DMS153 treated with DMSO at 0.1 percent for 48 hours (cell line): ENCODE measurements around the gene HGFAC.

Source experiments
- DNase-seq: peaks from one replicate; lab custom pipeline; 2025; ENCODE audit not compliant: unreplicated experiment; lab: John Stamatoyannopoulos, UW

Gene HGFAC

DNA sequence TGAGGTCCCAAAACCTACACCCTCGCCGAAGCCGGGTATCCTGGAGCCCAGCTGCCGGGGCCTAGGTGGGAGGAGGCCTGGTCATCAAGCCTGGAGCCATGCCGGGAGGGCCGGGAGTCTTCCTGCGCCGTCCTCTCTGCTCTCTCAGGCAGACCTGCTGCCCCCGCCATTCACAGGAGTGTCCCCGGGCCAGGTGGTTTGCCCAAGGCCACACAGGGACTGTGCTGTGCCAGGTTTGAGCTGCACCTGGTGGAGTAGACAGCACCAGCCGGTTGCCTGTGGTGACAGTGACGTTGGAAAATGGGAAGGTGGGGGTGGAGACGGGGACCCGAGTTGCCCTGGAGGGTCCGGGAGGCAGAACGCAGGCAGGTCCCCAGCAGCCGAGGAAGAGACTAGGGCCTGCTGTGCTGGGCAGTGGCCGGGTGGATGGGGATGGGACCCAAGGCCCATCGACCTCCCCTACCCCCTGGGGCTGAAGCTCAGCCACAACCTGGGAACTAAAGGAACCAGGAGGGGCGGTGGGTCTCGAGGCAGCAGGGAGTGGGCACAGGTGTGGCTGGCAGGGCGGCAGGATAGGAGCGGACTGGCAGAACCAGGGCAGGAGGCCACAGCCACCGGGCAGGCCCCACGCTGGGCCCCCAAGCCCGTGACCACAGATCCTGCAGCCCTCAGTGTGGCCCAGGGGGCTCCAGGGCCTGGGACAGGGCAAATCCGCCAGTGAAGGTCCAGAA is 30.8 kb downstream of the HGFAC start:
- DNase-seq, result no peak

DNA sequence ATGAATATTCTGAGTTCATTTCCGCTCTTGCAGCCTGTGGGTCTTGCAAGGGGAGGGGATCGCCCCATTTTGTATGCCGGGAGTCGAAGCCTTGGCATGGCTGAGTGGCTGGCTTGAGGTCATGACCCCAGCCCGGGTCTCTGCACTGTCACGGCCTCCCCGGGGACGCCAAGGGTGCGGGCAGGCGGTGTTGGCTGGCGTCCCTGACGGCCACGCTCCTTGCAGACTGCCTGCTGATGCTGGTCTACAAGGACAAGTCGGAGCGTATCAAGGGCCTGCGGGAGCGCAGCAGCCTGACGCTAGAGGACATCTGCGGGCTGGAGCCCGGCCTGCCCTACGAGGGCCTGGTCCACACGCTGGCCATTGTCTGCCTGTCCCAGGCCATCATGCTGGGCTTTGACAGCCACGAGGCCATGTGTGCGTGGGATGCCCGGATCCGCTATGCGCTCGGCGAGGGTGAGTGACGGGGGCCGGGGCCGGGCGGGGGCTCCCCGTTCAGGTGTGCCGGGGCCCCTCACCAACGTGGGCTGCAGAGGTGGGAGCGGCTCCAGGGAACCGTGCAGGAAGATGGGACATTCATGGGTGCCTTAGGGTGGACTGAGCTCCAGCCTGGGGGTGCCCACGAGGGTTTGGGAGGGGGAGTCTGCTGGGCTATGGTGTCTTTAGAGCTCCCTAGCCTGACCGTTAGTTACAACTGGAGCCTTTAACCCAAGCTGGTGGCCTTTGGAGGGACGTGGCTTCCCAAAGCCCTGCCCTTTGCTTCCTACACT is 31.6 kb downstream of the HGFAC start:
- DNase-seq, result no peak

DNA sequence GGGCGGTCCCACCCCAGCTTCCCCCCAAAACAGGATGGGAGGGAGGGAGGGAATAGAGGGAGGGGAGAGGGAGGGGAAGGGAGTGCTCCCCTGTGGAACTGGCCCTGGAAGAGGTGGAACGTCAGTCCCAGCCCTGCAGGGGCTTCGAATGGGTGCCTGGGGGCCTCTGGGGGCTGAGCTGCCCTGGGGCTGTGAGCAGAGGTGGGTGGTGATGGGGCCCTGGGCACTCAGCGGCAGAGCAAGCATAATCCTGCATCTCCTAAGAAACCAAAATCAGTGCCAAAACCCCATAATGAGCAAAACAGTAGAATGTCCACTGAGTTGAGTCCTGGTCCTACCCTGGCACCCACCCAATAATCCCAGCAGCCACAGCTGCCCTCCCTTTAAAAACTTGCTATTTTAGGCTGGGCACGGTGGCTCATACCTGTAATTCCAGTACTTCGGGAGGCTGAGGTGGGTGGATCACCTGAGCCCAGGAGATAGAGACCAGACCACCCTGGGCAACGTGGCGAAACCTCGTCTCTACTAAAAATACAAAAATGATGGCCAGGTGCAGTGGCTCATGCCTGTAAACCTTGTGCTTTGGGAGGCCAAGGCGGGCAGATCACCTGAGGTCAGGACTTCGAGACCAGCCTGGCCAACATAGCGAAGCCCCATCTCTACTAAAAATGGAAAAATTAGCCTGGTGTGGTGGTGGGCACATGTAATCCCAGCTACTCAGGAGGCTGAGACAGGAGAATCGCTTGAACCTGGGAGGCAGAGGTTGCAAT is 32.4 kb downstream of the HGFAC start:
- no peak for DNase-seq

DNA sequence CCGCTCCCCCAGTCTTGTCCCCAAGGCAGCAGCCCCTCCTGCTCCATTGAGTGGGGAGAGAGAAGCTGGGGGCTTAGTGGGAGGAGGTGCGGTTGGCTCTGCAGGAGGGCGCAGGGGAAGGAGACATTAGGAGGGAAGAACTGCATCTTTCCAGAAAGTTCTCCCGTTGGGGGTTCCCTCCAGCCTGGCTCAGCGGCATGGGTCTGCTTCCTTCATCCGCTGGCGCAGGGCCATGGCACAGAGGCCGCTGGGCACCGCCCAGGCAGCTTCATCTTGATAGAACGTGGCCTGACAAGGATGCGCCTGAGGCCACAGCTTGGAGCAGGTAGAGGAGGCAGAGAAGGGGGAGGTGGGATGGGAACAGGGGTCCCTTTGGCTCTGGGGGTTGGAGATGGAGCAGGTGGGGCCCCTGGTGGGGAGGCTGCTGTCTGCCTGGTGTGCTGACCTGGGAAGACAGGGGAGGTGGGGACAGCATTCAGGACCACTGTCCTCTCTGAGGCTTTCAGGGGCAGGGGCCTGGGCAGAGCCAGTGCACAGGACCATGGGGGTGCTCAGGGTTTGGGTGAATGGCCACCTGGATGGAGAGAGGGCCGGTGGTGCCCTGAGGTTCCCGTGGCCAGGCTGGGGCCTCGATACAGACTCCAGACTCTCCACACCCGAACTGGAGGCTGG is 33.4 kb downstream of the HGFAC start:
- DNase-seq, result no peak

DNA sequence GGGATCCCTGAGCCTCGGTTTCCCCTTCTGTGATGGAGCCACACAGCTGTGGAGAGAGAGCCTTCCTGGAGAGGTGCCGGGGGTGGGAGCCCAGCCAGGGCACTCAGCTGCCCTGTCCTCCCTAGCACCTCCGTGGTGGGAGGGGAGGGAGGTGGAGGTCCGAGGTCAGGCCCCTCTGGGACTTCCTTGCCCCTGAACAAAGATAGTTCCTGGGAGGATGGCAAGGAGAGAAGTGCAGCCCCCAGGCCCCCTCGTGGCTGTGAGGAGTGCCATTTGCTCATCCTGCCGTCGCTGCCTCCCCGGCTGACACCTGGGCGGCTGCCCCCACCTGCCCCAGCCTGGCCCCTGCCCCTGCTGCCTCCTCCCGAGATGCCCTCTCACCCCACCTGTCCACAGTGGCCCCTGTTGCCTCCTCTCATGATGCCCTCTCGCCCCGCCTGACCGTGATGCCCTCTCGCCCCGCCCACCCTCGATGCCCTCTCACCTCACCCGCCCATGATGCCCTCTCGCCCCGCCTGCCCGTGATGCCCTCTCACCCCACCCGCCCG is 34.0 kb downstream of the HGFAC start:
- DNase-seq, result no peak

DNA sequence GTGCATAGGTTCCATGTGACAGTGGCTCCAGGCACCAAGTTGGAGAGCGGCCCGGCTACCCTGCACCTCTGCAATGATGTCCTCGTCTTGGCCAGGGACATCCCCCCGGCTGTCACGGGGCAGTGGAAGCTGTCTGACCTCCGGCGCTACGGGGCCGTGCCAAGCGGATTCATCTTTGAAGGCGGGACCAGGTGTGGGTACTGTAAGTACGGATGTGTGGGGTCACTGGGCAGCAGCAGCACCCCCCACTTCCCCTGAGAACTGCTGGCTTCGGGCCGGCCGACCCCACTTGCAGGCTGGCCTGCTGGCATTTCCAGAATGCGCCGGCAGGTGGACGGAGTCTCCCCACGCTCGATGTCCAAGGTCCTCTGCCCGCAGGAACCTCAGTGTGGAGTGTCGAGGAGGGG is 34.6 kb downstream of the HGFAC start:
- no peak for DNase-seq

DNA sequence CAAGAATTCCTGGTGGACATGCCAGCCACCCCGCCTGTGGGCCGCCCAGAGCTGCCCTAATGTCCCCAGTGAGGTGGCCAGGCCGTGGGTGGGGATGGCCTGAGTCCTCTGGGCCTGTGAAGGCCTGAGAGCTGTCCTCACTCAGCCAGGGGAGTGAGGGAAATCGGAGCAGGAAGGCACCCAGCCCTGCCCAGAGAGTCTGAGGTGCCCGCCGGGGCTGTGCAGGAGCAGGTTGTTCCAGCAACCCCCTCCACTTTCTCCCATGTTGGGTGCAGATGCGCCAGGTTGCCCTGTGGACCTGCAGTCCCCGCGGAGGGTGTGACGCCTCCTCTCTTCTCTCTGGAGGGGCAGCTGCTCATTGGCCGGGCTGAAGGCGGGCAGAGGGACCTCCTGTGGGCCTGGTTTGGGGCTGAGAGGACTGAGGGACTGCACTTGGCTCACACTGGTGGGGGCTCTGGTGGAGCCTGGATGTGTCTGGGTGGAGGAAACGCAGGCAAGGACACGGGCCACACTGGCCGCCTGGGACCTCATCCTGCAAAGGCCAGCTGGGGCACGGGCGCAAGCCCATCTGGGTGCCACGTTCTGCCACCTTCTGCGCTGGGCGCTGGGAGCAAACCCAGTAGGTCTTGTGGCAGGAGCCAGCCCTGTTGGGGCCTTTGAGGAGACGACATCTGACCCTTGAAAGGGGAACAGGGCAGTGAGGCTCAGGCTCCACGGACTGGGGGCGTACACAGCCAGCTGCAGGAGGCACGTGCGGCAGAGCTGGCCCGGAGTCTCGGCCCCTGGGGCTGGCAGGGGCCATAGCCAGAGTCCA is 35.4 kb downstream of the HGFAC start:
- DNase-seq, result no peak

DNA sequence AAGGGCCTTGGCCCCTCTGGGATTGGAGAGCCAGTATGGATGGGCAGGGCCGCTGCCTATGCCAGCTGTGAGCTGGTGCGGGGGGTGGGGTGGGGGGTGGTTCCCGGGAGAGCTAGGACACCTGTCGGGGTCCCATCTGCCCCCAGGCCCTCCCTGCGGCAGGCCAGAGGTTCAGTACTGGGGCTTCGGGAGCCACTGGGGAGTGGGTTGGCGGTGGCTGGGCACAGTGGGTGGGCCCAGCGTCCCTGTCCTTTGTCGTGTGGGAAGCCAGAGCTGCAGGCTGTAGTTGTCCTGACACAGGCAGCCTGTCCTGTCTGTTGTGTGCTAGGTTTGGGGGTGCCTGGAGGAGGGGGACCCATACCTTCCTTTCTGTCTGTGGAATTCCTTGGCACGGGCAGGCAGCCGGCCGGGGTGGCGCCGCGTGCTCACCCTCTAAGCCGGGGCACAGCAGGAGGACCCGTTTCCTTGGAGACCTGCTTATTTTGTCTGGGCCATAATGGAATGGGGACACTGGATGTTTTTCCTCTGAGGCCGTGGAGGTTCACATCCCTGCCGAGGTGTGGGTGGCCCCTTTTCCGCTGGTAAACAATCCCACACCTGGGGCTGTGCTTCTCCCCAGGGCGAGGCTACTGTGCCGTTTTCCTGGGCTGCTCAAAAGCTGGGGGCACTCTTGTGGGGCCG is 36.1 kb downstream of the HGFAC start:
- no peak for DNase-seq

DNA sequence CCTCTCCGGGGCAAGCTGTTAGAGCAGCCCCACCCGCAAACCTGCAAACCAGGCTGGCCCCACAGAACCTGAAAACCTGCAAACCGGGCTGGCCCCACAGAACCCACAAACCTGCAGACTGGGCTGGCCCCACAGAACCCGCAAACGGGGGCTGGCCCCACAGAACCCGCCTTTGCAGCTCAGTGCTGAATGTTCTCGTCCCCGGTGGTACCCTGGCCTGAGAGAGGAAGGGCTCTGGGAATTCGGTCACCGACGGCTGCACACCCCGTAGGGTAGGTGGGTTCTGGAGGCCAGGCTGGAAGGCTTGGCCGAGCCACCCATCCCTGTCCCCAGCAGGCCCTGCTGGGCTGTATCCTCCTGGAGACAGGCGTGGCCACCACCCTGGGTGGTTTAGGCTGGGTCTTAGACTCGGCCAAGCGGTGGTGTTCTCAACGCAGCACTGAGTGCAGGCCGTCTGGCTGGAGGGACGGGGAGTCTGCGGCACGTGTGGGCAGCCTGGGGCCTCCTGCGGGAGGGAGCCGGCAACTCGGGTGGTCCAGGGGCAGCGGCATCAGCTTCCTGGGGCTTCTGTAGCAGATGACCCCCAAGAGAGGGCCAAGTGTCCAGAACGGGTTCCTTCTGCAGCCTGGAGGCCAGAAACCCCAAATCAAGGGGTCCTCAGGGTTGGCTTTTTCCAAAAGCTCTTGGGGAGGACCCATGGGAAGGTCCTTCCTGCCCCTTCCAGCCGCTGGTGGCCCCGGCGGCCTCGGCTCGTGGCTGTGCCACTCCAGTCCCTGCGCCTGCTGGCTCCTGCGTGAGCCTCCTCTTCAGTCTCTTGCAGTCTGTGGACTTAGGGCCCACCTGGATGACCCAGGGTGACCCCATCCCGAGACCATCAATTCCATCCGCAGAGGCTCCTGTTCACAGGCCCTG is 36.9 kb downstream of the HGFAC start:
- DNase-seq, result no peak

DNA sequence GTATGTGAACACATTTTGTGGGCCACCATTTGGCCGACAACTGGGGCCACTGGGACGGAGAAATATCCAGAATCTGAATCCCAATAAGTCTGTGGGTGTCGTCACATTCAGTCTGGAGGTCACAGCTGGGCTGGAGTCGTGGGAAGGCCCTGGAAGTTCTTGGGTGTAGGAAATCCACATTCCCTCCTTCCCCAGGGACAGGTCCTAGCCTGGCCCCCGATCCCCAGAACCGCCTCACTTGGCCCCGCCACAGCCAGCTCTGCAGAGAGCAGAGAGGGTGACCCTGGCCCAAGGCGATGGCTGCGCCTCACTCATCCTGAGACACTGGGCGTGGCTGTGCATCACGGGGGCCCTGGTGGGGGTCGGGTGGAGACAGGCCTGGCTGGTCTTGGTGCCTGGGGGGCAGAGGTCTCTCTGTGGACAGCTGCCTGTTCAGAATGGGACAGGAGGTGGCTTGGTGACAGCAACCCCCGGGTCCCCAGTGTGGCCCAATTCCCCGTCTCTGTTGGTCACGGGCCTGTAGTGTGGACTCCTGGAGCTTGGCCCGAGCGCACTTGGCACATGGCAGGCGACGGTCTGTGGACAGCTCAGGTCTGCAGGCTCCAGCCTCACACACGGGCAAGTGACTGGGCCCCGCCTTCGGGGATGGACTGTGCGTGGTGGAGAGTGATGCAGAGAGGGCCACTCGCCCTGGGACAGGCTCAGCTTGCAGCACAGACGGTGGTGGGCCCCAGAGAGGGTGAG is 37.8 kb downstream of the HGFAC start:
- DNase-seq, result no peak

DNA sequence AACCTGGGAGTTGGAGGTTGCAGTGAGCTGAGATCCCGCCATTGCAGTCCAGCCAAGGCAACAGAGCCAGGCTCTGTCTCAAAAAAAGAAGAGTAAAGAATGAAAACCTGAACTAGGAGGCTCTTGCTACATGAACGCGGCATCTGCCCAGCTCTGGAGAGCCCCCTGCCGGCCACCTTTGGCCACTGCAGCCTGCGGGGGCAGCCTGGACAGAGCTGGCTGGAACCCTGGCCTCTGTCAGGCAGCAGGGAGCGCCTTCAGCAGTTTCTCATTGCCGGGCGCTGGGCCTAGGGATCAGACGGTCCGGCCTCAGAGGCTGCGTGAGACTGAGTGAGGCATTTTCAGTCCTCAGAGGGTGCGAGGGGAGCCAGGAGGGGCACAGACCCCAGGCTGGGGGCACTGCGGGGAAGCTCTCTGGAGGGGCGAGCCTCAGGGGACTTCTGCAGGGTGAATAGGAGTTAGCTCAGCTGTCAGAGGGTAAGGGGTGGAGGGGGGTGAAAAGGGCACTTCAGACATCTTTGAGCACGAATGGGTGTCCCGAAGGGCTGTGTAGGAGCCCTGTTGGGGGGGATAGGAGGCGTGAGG is 38.9 kb downstream of the HGFAC start:
- peak; percentile 37 for DNase-seq

DNA sequence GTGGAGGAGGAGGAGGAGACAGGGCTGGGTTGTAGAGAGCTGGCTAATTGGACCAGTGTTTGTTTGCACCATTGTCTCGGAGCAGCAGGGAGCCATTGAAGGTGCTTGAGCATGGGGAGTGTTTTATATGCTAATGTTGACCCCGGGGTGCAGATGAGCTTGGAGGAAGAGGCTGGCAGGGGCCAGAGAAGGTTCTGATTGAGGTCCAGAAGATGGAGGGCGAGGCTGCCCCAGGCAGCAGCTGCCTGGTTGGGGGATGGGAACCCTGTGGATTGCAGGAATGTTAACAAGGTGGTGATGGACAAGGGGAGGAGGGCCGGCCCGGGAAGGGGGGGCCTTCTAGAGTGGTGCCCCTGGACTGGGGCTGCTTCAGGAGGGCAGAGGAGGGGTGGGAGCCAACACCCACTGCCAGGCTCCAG is 39.4 kb downstream of the HGFAC start:
- no peak for DNase-seq

DNA sequence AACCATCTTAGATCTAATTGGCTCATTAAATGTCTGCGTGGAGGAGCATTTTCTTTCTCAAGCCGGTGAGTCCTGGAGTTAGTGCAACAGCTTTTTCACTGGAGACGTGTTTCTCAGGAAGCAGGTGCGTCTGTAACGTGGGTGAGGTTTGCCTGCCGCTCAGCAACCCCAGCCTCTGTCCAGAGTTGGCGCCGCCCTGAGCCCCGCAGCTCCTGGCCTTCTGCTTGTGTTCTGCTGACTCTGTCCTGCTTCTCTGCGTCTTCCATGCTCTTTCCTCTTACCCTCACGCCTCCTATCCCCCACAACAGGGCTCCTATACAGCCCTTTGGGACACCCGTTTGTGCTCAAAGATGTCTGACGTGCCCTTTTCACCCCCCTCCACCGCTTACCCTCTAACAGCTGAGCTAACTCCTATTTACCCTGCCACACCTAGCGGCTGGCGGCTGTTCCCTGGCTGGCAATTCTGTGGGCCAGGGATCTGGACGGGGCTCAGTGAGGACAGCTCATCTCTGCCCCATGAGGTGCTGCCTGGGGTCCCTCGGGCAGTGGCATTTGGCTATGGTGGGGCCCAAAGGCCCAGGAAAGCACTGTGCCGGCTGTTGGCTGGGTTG is 40.1 kb downstream of the HGFAC start:
- no peak for DNase-seq

DNA sequence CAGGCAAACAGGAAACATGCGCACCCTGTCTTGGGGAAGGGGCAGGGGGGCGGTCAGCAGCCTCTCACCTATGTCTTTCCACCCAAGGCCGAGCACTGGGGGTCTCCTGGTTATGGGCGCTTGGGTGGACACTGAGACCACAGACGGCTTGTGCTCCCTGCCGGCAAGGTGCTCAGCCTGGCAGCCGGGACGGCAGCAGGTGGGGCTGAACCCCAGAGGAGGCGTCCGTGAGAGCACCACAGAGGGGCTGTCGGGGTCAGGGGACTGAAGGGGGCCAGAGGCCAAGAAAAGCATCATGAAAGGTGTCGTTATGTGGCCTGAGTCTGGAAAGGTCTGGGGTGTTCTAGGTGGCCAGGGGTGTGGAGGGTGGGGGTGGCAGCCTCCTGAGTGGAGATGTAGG is 40.9 kb downstream of the HGFAC start:
- no peak for DNase-seq

DNA sequence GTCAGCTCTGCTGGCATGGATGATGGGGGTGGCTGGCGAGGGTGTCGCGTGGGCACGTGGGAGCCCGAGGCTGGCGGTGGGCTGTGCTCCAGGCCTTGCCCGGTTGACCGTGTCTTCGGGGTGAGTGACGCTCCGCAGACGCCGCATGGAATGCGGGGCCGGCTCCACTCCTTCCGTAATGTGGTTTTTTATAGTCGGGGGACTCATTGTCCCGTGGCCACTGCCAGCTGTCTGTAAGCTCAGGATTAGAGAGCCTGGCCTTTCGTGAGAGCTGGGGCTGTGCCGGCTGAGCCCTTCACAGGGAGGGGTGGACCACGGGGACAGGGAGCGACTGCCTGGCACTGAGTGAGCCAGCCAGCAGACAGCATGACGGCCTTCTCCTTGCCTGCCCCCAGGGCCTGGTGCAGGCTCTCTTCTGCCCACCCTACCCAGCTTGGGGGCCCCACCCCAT is 41.7 kb downstream of the HGFAC start:
- DNase-seq, result no peak

DNA sequence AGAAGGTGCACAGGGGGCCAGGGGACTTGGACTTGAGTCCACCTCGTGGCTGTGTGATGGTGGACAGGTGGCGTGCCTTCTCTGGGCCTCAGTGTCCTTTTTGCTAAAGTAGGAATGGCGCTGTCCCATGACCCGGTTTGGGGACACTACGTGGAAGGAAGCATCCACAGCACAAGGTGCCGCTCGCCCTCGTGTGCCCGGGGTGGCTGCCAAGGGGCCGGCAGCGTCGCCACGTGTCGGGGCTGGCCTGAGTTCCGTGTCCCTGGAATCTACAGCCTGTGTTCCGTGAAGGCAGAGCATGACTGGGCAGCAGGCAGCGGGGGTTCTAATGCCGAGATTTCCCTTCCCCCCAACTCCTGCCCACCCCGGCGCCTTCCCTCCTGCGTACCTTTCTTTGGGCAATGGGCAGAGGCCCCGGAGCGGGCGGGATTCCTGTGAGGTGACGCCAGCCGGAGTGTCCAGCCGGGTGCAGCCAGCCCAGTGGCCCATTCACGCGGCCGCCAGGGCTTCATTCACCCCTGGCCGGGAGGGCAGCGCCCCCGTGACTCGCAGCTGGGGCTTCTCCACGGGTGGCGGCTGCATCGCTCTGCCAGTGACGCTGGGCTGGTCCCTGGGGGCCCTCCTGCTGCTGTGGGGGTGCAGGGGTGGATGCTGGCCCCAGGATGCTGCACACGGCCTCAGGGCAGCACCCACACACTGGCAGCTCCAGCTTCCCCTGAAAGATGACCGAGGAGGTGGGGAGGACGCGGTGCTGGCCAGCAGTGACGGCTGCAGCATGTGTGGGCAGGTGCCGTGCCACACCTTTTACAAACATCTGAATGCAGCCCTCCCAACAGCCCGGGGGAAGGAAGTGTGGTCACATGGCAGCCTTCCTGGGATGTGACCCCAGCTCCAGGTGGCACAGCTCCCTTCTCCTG is 42.5 kb downstream of the HGFAC start:
- no peak for DNase-seq
